Stimulated activated CD8-positive, alpha-beta memory T cell treated with anti-CD3 and anti-CD28 coated beads, Interleukin-15, amount 100 ng/mL, for 48 hours (primary cell): ENCODE data around the gene SCAMP2.

ENCODE experiments used
- DNase-seq, 2 donors: peaks; one replicate each; pipeline ENCODE4 v3.0.0-alpha.2; 2020; ENCODE audit warnings: low read depth in 2 of 2

The SCAMP2 gene

DNA sequence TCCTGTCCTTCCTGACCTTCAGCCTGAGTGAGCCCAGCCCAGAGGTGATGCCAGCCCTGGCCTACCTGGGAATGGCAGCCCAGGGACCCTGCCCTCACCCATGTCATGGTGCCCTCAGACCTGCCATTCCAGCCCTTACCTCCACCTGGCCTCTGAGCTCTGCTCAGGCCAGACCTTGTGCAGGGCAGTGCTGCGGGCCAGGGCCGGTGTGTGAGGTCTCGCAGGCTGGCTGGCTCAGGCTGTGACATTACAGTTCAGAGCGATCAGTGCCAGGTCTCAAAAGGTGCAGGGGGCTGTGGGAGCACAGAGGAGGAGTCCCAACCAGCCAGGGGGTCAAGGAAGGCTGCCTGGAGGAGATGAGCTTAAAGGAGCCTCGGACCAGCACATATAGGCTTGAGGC is 53.1 kb downstream of the SCAMP2 start:
- DNase-seq = no peak

- no peak for DNase-seq
These were observed 55.8 kb downstream of the SCAMP2 start for GRCh38 chr15:74817370-74817737.

- no peak for DNase-seq
These were observed 56.4 kb downstream of the SCAMP2 start for GRCh38 chr15:74816624-74817369.

GRCh38 chr15:74815961-74816360 is 57.2 kb downstream of the SCAMP2 start:
- no peak for DNase-seq

- DNase-seq = no peak
These were observed 57.8 kb downstream of the SCAMP2 start for GRCh38 chr15:74815121-74815934.

- DNase-seq = no peak
These were observed 60.6 kb downstream of the SCAMP2 start, which contains the start of gene LMAN1L for GRCh38 chr15:74812533-74812932. TSS of gene LMAN1L (plus strand) at chr15:74812835. CDS start at chr15:74812855, 20 bp downstream.

- DNase-seq = no peak
These were observed 63.2 kb downstream of the SCAMP2 start for GRCh38 chr15:74809956-74810355.

DNA sequence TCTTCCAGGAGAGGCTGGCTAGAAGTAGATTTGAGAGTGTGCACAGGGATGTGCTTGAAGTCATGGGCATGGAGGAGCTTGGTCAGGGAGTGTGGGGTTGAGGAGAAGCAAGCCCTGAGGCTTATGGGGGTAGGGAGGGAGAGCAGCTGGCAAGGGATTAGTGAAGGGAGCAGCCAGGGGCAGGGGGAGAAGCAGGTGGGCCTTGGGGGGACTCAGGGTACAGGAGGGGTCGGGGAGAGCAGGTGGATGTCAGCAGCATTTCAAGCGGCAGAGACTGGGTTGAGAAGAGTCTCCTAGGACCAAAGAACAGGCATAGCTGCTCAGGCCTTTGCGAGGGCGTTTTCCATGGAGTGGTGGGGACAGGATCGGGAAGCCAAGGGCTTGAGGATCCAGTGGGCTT is 63.9 kb downstream of the SCAMP2 start:
- no peak for DNase-seq

DNA sequence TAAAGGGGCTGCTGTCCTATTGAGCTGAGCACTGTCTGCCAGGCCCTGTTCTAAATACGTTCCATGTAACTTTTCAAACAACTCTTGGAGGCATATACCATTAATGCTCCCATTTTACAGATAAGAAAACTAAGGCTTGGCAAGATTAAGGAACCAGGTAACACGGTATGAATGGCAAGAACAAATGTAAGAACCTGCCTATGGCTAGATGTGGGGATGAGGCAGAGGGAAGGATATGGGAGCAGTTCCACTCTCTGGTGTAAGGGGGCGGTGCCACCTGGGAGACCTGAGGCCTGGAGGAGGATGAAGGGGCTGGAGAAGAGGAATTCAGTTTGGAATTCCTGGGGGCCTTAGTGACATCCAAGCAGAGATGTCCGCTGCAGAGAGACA is 64.3 kb downstream of the SCAMP2 start:
- DNase-seq = no peak

DNA sequence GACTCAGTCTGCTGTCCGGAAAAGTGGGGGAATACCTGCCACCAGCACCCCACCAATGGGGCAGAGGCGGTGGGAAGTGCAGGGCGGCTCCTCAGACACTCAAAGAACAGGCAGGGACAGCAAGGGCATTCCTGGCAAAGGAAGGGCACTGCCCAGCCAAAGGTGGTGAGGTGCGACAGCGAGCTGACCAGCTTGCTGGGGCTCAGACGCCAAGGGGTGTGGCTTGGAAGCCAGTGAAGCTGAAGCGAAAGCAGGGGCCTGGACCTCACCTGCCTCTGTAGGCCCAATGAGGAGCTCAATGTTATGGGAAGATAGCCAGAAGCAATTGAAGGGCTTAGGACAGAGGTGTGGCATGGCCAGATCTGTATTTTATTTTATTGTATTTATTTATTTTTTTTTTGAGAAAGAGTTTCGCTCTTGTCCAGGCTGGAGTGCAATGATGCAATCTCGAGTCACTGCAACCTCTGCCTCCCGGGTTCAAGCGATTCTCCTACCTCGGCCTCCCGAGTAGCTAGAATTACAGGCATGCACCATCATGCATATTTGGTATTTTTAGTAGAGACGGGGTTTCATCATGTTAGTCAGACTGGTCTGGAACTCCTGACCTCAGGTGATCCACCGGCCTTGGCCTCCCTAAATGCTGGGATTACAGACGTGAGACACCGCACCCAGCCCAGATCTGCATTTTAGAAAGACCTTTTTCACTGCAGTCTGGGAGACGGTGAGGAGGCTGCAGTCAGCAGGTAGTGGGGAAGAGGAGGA is 64.9 kb downstream of the SCAMP2 start:
- no peak for DNase-seq

GRCh38 chr15:74807282-74807681 is 65.9 kb downstream of the SCAMP2 start:
- no peak for DNase-seq

DNA sequence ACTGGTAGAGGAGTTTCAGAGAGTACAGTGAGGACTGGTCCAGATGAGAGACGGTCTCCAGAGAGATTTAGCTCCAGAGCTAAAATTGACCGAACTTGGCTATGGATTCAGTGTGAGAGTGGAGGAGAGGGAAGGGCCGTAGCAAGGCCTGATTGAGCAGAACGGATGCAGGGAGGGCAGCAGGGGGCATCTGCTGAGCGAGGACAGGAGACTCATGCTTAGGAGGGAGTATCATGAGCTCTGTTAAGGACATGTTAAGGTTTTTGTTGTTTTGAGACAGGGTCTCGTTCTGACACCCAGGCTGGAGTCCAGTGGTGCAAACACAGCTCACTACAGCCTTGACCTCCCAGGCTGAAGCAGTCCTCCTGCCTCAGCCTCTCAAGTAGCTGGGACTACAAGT is 68.2 kb downstream of the SCAMP2 start:
- DNase-seq = no peak

- no peak for DNase-seq
These were observed 70.2 kb downstream of the SCAMP2 start for GRCh38 chr15:74802862-74803447.

DNA sequence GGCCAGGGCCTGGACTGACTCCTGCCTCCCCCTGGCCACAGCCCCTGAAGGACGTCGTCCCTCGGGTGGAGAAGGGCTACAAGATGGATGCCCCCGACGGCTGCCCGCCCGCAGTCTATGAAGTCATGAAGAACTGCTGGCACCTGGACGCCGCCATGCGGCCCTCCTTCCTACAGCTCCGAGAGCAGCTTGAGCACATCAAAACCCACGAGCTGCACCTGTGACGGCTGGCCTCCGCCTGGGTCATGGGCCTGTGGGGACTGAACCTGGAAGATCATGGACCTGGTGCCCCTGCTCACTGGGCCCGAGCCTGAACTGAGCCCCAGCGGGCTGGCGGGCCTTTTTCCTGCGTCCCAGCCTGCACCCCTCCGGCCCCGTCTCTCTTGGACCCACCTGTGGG is 70.9 kb downstream of the SCAMP2 start:
- no peak for DNase-seq

GRCh38 chr15:74801311-74801997 is 71.7 kb downstream of the SCAMP2 start:
- DNase-seq = no peak

DNA sequence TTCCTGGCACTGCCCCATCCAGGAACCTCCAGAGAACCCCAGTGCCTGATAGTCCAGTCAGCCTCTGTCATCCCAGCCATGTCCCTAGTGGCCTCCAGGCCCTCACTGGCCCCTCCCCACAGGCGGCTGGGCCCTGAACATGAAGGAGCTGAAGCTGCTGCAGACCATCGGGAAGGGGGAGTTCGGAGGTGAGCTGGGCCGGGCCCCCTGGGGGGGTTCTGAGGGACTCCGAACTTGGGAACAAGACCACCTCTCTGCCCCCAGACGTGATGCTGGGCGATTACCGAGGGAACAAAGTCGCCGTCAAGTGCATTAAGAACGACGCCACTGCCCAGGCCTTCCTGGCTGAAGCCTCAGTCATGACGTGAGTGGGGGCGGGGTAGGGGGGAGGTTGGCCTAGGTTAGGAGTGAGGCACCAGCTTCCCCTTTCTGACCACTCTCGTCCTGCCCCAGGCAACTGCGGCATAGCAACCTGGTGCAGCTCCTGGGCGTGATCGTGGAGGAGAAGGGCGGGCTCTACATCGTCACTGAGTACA is 72.5 kb downstream of the SCAMP2 start:
- DNase-seq = no peak

GRCh38 chr15:74799856-74800558 is 73.2 kb downstream of the SCAMP2 start:
- peak; percentile 77 to 78 for DNase-seq

- DNase-seq = no peak
These were observed 73.8 kb downstream of the SCAMP2 start for GRCh38 chr15:74799255-74799855.

GRCh38 chr15:74798388-74799254 is 74.5 kb downstream of the SCAMP2 start:
- DNase-seq = no peak
